ENCODE results near the gene SPOCK1.

The SPOCK1 gene

DNA sequence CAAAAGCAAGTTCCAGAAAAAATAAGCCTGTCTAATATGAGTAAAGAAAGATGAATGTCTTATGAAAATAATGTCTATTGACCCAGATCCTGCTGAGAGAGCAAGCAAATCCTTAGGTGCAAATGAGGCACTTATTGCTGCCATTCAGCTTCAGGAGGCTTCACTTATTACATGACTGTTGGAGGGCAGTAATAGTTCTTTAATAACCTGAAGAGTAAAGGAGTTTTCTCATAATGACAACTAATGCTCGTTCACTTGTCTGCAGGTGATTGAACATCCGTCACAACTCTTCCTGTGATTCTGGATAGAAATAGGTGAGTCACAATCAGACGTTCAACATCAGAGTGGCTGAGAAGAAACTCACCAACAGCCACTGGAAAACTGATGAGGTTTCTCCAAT lies 58.3 kb downstream of the SPOCK1 start:
- DNase-seq: no peak

- no peak for DNase-seq
These were observed 59.5 kb downstream of the SPOCK1 start for GRCh38 chr5:137439645-137440044.

DNA sequence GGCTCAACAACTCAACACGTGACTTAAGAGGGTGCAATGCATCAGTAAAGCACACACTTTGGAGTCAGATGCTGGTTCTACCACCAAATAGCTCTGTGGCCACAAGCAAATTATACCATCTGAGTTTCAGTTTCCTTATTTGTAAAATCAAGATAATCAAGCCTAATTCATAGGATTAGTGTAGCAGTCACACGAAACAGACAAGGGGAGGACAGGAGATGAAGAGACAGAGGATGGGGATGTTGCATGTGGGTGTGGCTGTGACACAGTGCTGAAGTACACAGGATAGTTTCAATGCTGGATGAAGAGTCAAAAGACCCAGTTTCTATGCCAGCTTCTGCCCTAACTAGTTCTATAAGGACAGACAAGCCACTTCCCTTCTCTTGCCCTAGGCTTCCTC lies 60.2 kb downstream of the SPOCK1 start:
- DNase-seq: no peak

DNA sequence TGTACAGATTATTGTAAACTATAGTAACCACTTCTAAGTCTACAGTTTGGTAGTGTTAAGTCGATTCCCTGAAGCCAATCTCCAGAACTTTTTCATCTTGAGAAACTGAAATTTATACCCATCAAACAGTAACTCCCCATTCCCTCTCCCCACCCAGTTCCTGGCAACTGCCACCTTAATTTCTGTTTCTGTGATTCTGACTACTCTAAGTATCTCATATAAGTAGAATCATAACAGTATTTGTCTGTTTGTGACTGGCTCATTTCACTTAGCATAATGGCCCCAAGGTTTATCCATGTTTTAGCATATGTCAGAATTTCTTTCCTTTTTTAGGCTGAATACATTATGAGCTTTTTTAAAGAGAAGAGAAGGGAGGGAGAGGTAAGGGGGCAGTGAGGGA lies 61.4 kb downstream of the SPOCK1 start:
- no peak for DNase-seq

DNA sequence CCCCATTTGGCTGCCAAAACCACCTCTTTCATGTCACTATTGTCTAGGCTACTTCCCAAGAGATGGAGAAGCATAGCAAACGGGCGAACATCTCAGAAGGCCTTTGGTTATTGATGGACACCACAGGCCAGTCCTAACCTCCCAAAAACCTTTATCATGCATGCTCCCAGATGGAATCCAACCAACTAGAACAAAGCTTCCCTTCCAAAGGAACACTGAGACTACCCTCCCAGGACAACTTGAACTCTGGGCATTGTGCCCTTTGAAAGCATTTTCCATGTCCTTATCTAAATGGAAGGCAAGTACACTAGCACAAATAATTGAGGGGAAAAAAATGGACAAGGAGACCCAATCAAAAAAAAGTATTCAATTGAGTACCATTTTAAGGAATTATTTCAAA lies 65.6 kb downstream of the SPOCK1 start:
- no peak for DNase-seq

GRCh38 chr5:137432376-137432775 lies 66.8 kb downstream of the SPOCK1 start:
- no peak for DNase-seq

- DNase-seq: no peak
These were observed 68.1 kb downstream of the SPOCK1 start for GRCh38 chr5:137431051-137431450.

GRCh38 chr5:137415231-137415681 lies 83.9 kb downstream of the SPOCK1 start:
- no peak for DNase-seq

DNA sequence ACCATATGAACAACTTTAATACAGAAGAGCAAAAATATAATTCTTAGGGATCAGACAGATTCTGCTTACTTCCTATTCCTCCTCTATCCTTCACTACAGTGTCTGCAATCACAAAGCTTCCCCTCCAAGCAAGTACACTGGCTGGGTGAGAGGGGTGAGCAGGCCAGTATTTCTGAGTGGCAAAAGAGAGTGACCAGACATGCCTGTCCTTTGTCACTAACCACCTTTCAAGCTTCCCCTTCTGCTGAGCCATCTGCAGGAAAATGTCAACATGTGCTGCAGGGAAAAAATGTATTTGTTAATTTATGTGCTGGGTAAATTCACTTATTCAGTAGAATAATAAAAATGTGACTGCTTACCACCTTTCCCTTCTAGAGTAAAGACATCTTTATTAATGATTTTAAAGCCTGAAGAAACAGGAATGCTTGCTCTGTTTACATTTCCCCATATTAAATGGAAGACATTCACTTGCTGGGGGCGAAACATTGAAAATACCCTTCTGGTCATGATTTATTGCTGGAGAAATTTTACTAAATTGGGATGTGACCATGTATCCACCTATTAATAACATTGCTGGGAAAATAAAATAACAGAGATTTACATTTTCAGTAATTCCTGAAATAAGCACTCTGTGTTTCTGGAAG lies 84.9 kb downstream of the SPOCK1 start:
- DNase-seq: no peak

- no peak for DNase-seq
These were observed 87.0 kb downstream of the SPOCK1 start for GRCh38 chr5:137412136-137412535.

- DNase-seq: no peak
These were observed 88.7 kb downstream of the SPOCK1 start for GRCh38 chr5:137410234-137411010.

- DNase-seq: no peak
These were observed 89.4 kb downstream of the SPOCK1 start for GRCh38 chr5:137409736-137410135.

DNA sequence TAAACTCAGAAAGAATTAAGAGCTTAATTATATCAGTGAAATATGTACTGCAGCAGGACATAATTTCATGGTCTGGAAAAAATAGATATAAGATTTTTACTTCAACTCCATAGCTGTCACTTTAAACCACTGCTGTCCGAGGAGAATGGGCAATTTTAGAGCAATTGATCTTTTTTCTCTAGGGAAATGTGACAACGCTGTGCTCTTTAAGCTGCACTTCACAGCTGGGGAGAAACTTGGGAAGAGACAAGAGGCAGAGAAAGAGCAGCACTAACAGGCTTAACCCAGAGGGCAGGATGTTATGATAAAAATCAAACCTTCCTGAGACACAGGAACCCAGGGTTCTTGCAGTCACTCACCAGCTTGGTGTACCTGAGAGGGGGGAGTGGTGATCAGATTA lies 92.0 kb downstream of the SPOCK1 start:
- no peak for DNase-seq

DNA sequence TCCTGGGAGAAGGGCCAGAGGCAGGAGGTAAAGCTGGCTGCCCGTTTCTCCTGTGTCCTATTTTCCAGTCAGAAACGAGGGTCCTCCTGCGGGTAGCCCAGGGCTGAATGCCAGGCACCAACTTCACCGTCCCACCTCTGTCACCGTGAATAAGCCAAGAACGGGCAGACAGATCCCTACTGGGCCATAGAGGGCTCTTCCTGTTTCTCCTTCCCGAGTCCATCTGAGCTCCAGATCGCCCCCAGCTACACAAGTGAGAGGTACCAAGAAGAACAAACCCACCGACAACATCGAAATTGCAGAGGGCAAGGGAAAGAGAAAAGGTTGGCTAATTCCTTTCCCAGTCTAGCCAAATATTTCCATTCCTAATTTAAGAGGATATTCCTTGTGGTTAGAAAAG lies 93.7 kb downstream of the SPOCK1 start:
- DNase-seq: no peak

DNA sequence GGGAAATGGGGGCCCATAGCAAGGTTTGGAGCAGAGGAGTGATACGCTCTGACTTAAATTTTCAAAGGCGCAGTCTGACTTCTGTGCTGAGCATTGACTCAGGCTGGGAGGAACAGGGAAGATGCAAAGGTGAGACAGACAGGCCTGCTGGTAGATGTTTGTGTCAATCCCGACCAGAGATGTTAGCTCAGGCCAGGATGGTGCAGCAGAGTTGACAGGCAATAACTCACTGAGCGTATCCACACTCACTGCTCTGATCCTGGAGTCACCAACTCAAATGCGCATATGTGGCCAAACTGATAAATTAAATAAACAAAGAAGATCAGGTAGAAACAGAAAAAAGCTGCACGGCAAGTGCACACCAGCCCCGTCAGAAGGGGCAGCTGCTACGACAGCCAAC lies 95.3 kb downstream of the SPOCK1 start:
- DNase-seq: no peak

- no peak for DNase-seq
These were observed 96.5 kb downstream of the SPOCK1 start for GRCh38 chr5:137402436-137403187.

DNA sequence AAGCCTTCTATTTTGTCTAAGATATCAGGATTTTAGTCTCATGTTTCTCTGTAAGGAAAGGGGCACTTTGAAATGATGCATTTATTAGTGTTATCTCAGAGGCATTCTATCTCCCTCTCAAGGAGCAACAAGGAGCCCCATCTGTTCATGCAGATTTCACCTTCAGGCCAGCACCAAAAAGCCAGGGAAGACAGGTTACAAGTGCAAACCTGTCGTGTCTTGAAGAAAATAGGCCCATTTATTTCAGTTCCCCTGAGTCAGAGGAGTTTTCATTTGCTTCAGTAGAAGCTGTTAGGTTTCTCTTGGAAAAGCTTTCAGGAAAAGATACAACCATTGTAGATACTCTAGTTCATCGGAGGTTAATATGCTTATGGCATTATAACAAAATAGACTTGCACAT lies 97.2 kb downstream of the SPOCK1 start:
- DNase-seq: no peak

DNA sequence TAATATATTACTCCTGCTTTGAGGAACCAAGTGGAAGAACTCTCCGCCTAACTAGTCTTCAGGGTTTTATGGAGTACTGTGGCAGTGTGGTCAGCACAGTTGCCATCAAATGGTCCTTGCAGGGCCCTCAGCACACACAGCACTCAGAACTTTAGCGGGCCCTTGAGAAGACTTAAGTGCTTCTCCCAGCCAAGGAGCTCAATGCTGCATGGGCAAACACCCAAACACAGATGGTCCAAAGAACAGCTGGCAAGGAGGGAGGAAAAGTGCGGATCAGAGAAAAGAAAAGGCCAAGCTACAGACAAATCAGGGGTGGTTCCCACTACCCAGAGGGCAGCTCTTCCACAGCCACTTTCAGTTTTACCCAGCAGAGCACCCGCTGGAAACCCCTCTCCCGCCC lies 98.6 kb downstream of the SPOCK1 start:
- DNase-seq: no peak

DNA sequence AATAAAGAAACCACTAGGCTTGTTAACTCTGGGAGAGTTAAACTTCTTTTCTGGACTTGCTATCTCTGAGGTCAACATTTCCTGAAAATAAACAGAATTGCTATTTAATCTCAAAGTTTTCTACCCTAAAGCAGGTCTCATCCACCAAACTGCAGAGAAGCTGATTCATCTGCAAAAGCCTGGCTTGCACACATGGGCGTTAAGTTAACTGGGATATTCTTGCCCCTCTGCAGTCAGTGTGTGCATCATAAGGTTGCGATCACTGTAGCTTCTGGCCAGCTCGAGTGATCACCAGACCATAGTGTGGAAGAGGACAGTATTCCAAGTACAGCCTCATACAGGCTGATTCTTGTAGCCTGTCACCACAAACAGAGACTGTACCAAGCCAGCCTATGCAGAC lies 99.2 kb downstream of the SPOCK1 start:
- DNase-seq: no peak

- DNase-seq: no peak
These were observed 100.4 kb downstream of the SPOCK1 start for GRCh38 chr5:137398751-137399150.

DNA sequence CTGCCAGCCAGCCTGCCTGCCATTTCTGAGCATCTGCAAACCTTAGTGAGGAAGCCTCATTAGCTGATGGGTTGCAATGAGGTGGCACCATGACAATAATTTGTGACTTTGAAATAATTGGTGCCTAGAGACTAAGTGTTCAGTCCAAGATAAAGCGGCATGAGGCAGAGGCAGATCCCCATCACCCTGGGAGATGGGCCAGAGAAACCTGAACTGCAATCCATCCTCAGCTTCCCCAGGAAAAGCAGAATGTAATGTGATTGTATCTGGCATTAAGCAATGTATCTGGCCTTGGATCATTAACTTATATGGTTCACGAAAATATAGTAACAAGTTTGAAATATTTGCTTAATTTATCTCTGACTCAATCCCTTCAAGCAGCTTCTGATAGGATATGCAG lies 101.0 kb downstream of the SPOCK1 start:
- DNase-seq: no peak

DNA sequence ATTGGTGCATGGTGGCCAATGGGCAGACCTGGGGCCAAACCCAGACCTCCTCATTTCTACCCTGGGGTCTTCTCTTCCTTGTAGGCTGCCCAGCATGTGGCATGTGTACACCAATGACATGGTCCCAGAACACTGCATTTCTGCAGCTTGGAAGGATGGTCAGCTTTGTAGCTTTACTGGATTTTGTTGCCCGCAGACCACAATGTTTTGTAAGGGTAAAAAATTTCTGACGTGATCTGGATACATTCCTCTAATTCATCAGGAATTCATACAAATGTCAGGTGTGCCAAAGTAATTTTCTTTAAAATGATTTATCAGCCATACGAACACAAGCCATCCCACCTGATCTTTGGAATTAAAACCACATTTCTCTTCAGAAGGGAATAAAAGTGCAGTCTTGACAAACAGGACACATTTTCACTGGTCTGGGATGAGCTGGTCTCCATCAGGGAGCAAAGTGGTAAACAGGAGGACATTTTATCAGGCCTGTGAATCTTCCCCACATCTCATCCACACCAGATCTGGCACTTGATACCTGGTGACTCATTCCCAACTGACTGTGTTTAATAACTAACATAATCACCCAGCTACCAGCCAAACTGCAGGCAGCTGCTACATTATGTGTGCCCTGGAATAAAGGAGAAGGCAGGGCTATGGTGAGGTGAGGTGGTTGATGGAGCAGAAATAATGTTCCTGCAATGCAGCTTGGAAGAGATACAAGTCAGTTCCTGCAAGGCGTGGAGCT lies 103.9 kb downstream of the SPOCK1 start:
- DNase-seq: no peak

DNA sequence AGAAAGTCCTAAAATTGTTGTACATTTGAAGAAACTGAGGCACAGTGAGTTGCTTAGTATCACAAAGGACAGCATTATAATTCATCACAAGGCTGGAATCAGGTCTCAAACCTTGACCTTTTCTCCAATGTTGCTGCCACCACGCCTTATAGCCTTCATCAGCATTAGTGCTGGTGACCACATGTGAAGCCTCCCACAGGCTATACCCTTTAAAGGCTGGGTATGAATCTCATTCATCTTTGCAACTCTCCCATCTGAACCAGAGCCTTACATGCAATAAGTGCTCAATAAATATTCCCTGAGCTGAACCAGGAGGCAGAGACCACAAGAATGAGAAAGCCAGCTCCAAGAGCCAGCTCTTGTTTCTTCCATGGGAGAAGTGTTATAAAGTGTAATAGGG lies 104.7 kb downstream of the SPOCK1 start:
- no peak for DNase-seq
